Measurements from ENCODE around the gene POLR1A.

The POLR1A gene

DNA sequence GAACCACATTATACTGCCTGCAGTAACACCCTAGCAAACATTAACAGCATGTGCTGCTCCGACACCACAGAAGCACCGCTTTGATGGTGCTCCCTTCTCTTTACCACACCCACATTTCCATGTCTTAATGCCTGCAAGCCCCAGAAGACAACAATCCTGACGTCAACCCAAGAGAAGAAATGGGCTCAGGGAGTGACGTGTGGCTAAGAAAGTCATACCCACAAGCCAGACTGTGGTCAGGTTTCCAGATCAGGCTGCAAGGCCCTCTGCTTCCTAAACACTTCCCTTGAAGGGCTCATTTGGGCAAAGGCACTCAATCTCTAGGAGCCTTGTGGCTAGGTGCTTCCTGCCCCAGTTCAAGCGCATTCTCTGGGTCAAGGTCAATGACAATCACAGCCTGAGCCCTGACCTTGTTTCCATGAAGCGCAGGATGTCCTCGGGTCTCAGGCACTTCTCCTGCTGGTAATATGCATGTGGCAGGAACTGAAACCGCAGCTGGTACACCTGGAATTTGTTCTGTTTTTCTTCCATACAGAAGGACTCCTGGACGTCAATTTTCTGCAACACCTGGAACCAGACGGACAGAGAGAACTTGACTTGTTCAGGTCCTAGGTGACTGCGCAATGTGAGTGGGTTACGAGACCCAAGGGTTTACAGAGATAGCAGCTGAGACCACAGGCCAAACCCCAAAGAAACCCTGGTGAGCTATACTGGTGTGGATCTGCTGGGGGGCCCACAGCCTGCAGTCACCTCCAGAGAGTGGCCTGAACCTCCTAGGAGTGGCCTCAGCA is 67.2 kb downstream of the POLR1A start:
- DNase-seq (ENCODE audit: low read depth in 4 of 4, low spot score in 1 of 4): peak in 1 of 4 experiments; percentile 48

DNA sequence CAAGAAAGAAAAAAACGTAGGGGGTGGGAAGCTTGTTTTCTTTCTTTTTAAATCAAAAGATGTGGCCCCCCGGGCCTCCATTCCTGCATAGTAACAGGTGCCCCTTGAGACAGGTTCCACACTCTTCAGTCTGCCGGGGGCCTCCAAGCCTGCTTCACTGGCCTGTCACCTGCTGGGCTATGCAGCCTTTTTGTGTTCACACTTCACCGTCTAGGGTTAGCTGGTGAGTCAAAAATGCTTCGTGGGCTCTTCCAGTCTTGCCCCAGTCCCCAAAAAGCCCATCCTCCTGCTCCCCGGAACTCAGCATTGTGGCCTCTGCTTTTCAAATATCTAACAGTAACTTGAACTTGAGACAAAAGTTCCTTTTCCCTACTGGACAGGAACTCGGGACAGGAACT is 67.9 kb downstream of the POLR1A start:
- DNase-seq (ENCODE audit: low read depth in 4 of 4, low spot score in 1 of 4): no peak

DNA sequence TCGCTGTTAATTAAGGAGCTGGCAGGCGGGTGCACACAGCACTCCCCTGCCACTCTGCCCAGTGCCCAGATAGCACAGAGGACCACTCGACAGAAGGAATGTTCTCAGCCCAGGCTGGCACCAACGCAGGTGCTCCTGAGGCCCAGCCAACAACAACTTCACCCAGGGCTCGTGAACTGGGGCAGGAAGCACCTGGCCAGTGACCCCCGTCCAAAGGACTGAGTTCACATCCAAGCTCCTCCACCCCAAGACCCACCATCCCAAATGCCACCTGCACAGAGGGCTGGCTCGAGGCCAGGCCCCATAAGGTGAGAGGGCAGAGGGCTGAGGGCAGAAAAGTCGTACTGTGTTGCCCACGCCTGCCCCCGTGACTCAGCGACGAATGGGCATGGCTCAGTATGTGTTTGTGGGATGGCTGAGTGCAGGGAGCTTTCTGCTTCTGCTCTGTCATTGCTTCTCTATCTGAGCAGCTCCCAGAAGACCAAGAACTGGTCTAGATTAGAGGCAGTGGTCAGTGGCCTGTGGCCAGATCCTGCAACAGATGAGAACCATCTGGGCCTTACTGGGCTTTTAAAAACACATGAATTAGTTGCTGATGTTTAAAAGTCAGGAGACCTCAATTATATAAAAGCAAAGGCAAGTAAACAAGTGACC is 68.4 kb downstream of the POLR1A start:
- DNase-seq (ENCODE audit: low read depth in 4 of 4, low spot score in 1 of 4): peak in 1 of 4 experiments; percentile 34

DNA sequence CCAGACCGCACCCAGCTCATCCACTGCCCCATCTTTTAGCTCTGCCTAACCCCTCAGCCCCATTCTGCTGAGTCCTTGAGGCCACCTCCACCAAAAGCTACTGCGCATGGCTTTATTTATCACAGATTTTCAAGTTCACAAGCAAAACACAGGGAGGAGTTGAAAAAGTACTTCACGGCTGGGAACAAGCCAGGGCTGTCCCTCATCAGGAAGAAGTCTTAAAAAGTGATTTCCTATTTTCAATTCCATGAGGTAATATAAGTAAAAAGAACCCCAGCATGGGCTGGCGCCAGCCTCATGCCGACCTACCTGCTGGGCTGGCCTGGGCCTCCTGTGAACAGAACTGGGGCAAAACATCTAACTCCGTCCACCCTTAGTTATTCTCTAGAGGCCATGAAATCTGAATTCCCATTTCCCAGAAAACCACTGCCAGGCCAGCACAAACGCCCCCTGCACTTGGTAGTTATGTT is 69.0 kb downstream of the POLR1A start:
- DNase-seq (ENCODE audit: low read depth in 4 of 4, low spot score in 1 of 4): no peak

DNA sequence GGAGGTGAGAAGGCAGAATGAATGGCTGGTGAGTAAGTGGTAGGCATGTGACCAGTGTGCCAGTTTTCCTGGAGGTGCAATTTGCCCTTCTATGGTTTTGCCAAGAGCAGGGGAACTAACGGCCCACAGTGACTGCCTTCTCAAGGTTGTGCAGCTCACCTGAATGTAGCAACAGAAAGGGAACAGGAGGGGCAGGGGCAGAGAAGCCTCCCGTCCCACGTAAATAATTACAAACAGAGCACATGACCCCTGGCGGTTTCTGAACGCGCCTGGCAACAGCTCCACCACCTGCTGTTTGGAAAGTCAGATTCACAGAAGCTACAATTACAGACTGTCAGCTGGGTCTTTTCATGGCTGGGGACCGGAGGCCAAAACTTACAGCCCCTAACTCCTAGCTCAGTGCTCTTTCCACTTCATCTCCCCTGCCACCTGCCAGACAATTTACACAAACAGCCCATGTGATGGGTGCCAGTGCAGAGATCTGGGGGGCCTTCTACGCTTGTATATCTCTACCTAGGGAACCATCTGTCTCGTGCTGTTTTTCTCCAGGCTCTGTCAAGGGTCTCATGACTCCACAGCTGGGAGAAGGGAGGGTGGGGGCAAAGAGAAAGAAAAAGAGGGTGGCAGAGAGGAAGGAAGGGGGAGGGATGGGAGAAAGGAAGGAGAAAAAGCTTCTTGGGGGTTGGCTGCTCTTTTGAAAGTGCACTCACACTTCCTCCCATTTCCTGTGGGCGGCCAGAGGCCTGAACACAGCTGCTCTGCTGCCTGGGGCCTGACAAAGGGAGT is 69.6 kb downstream of the POLR1A start:
- DNase-seq (ENCODE audit: low read depth in 4 of 4, low spot score in 1 of 4): peak in 1 of 4 experiments; percentile 36

DNA sequence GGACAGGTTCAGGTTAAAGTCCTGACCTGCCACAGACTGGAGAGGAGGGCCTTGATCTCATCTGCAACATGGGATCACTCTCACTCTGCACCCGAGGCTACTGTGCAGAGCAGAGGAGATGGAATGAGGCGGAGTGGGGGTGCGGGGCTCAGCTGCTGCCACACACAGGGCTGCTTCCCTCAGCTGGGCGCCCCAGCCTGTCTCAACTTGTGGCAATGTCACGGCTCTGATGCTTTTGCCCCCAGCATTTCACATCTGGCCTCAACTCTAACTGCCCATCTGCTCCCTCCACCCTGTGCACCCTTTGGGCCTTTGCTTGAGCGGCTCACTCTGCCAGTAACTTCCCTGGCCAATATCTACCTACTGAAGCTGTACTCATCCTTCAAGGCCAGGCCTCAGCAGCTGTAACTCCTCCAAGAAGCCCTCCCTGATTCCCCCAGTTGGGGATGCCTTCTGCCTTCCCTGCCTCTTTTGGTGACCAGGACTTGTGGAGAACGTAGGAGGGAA is 70.3 kb downstream of the POLR1A start:
- no peak for DNase-seq (ENCODE audit: low read depth in 4 of 4, low spot score in 1 of 4)

DNA sequence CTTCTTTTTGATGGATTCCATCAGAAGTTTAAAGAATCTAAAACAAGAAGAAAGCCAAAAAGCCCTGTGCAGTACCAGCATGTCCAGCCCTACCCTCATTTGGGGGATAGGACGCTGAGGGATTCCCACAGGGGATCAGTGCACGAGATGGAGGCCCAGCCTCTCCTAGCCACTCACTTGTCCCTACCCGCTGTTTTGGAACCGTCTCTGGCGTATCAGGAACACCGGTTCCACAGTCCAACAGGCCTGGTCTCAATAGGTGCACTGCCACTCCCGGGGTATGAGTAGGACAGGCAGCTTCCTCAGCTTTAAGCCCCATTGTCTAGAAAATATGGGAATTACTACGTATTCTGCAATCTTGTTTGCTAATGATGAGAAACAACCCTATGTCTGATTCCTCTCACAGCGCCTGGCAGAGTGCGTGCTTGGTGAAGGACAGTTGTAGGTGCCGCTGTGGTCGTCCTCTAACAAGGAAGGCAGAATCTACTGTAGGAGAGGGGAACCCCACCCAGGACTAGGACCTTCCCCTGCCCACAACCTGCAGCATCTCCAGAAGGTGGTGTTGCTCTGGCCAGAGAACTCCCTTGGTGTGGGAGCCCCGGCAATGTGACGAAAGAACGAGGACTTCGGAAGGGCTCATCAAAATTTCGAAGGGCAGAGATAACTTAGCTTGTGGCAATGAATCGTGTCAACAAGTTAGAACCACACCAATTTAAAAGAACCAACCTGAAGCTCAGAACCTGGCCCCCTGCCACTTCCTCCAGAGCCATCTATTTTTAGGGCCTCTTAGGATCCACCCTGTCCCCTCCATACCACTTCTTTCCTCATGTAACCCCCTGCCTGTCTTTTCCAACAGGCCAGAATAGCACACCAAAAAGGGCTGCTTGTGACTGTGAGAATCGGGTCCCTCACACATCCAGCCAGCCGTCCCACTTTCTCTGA is 71.7 kb downstream of the POLR1A start:
- no peak for DNase-seq (ENCODE audit: low read depth in 4 of 4, low spot score in 1 of 4)

DNA sequence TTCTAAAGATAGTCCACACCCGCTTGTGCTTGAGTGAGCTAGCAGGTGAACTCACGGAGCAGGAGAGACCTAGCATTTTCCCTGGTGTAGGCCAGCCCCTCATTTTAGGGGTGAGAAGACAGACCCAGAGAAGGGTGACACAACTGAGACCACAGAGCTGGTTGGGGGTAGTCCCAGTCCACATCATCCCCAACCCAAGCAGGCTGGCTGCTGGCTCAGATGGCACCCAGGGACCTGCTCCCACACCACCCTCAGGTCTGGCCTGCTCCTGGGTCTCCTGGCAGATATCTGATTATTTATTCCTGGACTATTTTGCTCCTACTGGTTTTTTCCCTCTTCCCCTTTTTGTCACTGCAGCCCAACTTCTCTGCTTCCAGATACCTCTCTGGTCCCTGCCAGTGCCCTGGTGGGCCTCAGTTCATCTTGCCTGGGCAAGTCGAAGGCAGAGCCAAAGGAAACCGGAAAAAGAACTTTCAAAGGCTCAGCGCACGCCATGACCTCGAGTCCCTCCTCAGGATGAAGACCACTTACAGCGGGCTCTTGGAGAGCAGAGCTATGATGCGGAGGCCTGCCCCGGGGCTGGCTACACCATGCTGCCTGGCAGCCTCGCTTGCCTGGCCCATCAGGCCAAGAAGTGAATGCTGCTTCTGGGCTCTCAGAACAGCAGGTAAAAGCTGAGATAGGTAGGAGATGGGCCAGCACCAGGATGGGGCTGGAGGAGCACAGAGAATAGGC is 72.7 kb downstream of the POLR1A start:
- DNase-seq (ENCODE audit: low read depth in 4 of 4, low spot score in 1 of 4): no peak

DNA sequence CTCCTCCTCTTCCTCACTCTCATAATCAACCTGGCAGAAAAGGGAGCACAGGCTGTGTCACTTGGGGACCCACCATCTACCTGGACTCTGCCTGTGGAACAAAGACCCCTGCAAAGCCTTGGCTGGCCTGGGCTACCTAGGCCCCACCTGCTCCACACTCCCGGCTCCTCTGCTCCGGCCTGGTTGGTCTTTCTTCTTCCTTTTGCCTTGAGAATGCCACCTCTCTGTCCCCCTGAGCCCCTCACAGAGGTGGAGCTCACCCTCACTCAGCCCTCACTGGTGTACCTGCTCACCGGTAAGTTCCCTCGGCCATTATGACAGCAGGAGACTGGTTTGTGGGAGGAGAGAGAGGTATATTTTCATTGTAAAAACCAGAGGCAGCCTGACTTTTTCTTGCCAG is 74.1 kb downstream of the POLR1A start:
- no peak for DNase-seq (ENCODE audit: low read depth in 4 of 4, low spot score in 1 of 4)

DNA sequence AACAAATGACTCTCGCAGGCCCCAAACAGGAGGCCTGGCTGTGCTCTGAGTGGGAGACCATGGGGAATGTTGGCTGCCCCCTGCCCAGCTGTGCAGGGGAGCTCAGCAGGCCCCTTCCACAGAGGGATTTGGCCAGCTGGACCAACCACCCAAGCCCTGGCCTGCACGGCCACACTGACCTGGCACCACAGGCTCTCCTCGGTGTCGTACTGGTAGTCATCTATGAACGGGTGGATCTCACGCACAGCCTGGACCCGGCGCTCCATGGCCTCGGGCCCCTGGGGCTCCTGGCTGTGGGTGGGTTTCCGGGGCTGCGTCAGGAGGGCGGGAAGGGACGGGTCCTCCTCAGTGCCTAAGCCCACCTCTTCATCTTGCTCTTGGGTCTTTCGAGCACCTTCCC is 74.5 kb downstream of the POLR1A start:
- no peak for DNase-seq (ENCODE audit: low read depth in 4 of 4, low spot score in 1 of 4)

DNA sequence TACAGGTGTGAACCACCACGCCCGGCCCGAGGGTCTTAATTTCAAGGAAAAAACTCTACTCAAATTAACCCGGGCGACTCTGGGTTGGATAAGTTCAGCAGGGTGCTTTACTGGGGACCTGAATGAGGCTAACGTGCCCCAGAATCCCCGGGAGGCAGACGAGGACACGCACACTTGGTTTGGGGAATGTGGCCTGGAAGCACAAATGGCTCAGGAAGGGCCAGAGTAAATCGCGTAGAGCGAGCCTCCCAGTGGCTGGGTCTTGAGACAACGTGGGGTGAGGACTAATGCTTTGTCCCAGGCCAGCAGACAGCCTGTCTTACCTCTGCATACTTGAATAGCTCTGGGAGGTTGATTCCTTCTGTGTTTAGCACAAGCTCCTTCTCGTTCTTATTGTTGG is 75.8 kb downstream of the POLR1A start:
- DNase-seq (ENCODE audit: low read depth in 4 of 4, low spot score in 1 of 4): no peak

DNA sequence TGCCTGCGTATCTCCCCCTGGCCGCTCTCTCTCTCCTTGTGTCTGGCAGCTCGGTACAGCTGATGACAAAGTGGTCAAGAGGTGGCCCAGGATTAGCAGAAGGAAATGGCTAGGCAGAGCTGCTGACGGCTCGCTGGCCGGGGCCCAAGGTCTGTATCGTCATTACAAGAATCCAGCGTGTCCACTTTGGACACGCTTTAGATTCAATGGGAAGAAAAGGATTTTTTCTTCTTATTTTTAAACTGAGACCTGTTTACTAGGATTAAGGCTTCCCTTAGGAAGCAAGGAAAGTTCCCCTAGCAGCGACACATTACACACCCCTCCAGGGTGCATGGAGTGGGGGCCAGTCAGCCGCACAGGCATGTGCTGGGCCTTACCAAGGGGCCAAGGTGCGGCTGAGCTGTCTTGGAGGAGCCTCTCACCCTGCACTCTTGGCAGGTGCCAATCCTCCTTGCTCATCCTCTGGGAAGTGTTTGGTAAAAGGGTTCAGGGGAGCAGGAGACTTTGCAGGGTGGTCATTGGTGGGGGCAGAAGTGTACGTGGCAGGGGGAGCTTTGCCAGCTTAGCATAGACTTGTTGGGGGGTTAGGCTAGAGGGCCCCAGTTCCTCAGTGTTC is 76.8 kb downstream of the POLR1A start:
- no peak for DNase-seq (ENCODE audit: low read depth in 4 of 4, low spot score in 1 of 4)

DNA sequence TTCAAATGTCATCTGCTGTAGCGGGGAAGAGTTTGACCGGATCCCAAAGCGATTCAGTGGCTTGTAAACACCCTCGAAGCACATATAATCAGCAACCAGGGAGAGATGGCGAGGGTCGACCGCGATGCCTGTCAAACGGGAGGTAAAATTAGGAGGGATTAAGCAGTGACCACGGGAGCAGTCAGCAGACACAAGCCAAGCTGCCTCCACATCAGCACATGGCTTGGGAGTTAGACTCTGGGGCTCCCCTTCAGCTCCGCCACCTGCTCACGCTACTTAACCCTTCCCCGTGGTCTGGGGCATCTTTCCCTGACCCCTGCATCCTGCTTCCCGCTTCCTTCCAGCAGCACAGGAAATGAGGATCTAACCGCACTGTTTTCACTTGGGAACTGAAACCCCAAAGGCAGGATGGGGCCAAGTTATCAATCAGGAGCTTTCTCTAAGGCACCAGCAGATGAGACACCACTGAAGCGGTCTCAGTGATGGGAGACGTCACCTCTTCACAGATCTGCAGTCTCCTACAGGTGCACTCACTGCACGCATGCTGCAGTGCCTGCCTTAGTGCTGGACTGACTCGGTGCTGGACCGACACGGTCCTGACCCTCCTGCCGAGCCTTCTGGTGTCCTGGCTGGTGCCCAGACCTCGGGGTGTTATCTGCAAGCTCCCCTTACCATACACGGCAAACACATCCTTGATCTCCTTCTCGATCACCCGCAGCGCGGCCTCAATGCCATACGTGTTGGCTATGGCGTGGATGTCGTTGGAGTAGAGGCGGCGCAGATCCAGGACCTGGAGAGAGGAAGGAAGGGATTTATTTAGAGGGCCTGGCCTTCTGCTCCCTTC is 77.5 kb downstream of the POLR1A start:
- DNase-seq (ENCODE audit: low read depth in 4 of 4, low spot score in 1 of 4): no peak

DNA sequence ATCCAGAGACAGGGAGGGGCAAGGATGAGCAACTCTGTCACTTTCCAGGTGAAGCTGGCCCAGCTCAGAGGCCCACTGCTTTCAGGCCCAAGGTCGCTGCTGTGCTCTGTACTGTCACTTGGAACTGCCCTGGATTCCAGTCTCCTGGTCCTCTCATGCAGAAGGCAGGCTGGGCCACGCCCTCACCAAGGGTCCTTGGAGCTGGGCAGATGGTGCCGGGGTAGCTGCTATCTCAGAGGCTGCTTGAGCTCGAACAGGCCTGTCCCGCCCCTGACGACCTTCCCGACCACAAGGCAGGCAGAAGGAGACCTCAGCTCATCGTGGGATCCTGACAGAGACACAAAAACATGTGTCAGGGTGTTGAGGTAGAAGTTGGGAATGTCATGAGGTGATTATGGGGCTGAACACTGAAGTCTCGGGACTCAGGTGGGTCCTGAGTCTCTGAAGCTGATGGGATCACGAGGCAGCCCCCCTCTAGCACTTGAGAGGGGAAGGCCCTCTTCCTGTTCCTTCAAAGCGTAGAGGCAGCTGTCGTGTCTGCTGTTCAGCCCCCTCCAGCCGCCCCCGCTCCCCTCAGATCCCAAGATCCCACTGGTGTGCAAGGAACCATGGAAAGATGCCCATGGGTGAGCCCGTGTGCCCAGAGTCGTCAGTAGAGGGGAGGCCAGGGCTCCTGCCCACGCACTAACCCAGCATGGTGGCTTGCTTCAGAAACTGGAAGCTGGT is 78.3 kb downstream of the POLR1A start:
- no peak for DNase-seq (ENCODE audit: low read depth in 4 of 4, low spot score in 1 of 4)

DNA sequence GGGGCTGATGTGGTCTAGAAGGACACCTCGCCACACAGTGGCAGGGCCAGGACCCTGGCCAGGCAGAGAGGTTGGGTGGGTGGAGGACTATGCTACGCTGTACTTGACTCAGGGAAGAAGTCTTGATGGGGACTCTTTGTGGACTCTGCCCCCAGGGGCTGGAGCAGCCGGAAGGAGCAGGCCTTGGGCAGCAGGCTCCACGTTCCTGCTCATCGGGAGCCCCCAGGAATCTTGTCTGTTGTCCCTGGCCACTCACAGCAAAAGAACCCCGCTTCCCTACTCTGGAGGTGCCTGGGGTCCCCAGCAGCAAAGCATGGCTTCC is 79.0 kb downstream of the POLR1A start:
- DNase-seq (ENCODE audit: low read depth in 4 of 4, low spot score in 1 of 4): no peak

DNA sequence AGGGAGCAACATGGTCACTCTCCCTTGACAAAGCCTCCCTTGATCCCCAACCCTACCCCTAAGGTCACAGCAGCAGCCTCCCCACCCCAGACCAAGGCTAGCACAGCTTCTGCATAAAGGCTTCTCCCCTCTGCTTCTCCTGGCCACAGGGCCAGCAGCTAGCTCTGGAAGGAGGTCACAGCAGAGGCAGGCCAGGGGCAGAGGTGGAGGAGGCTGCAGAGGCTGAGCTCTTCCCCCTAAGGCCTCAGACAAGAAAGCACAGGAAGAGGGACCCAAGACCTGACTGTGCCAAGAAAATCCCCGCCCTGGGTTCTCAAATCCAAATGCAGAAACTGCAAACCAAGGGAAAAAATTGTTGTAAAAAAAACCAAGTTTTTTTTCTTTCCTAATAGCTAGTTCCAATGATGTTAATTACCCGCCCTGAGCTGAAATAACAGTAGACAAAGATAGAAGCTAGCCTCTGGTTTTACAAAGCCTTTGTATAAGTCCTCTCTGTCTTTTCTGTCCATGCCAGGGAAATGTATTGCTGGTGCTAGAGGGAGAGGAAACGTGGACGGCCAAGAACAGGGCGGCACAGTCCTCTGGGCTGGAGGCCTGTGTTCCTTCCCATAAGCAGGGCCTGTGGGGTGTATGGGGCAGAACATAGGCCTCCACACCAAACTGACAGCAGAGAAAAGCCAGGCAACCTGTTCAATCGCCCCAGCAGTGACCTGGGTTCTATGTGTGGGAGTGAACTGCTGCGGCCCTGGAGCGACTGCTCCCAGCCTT is 79.5 kb downstream of the POLR1A start:
- DNase-seq (ENCODE audit: low read depth in 4 of 4, low spot score in 1 of 4): no peak

DNA sequence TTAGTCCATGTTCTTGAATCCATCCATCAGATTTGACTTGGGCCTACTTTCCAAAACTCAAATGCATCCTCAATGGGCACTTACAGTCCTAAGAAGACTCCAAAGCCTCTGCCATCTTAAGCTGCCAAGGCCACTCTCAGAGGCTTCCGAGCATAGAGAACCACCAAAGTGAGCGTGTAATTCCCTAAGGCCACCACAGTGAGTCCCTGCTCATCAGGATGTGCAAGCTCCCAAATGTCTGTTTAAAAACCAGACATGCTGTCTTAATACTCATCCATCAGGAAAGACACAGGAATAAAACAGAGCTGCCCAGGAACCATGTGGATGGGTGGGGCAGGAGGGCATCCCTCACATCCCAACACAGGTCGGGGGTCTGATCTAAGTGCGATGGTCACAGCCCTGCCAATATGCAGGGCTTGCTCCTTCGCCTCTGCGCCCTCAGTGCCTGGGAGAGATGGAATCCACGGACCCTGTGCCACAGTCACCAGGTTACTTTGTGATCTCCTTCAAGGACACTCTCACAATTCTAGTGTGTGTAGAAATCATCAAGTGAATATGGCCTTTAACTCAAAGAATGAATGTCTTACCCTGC is 80.4 kb downstream of the POLR1A start:
- no peak for DNase-seq (ENCODE audit: low read depth in 4 of 4, low spot score in 1 of 4)
